AG04449 (cell line): ENCODE data around the gene ZCCHC10.
A peak's percentile ranks its signal among the peaks of the same experiment; 100 is the strongest.
"Not testable (repeated sequence)": the region's sequence is repeated elsewhere in the genome, so short reads cannot be mapped to it uniquely, and the experiment has no call there.

Experiments used
- CTCF ChIA-PET: fragments of 350-600 bp; formaldehyde crosslinking; extraction: SDS; loops from one replicate; lab custom pipeline; 2021; ENCODE audit warnings: antibody characterized with exemption; lab: Yijun Ruan, JAX
- POLR2A ChIA-PET: fragments of 400-600, 350-600 bp; formaldehyde crosslinking; extraction: SDS; loops from one replicate; lab custom pipeline; 2020; ENCODE audit warnings: antibody characterized with exemption, inconsistent platforms; lab: Yijun Ruan, JAX
- DNase-seq: peaks from one replicate; pipeline ENCODE4 v3.0.0-alpha.2; 2010; ENCODE audit warnings: low read depth, low spot score
- H3K4me3 ChIP-seq: 2 replicates; pipeline ENCODE4 v1.5.1; 2011; ENCODE audit warnings: low read depth, mild to moderate bottlenecking, control low read depth, low read length
- CTCF ChIP-seq: IDR thresholded peaks from one replicate; pipeline ENCODE4 v1.5.1; 2011; ENCODE audit warnings: mild to moderate bottlenecking, moderate library complexity, low read length, control low read depth, inconsistent platforms; ENCODE audit not compliant: insufficient read depth; ENCODE audit errors: missing control alignments

Gene ZCCHC10

GRCh38 chr5:133048993-133049725 lies 22.8 kb upstream of the ZCCHC10 start:
- CTCF ChIA-PET: no interaction called here
- no peak overlapping the region for H3K4me3 ChIP-seq
- POLR2A ChIA-PET: no interaction called here
- peak; percentile 52 for DNase-seq
- TF ChIP-seq CTCF: no peak

GRCh38 chr5:133047404-133047803 lies 21.1 kb upstream of the ZCCHC10 start:
- CTCF ChIA-PET: no interaction called here
- no peak for TF ChIP-seq CTCF
- H3K4me3 ChIP-seq: no peak overlapping the region
- POLR2A ChIA-PET: no interaction called here
- no peak for DNase-seq

GRCh38 chr5:133046560-133046959 lies 20.2 kb upstream of the ZCCHC10 start:
- CTCF ChIA-PET, POLR2A ChIA-PET, DNase-seq, H3K4me3 ChIP-seq: not testable (repeated sequence)

- POLR2A ChIA-PET: no interaction called here
- TF ChIP-seq CTCF: no peak
- no peak overlapping the region for H3K4me3 ChIP-seq
- CTCF ChIA-PET: interaction anchor here (0.6 kb wide), 1 partner anchor 15 kb away, joined by 3 read pairs; no protein-coding TSS in a partner anchor
- DNase-seq: no peak
Measured at GRCh38 chr5:133041910-133042309, 15.6 kb upstream of the ZCCHC10 start.

GRCh38 chr5:133041157-133041784 lies 14.9 kb upstream of the ZCCHC10 start:
- ChIA-PET POLR2A (no interaction called here), CTCF (interaction anchor here (0.6 kb wide), 1 partner anchor 14 kb away, joined by 3 read pairs; no protein-coding TSS in a partner anchor)
- TF ChIP-seq CTCF: no peak
- DNase-seq: no peak
- no peak overlapping the region for H3K4me3 ChIP-seq

- DNase-seq, H3K4me3 ChIP-seq, CTCF ChIA-PET, POLR2A ChIA-PET: not testable (repeated sequence)
Measured at GRCh38 chr5:133036677-133037076, 10.3 kb upstream of the ZCCHC10 start.

- no peak overlapping the region for H3K4me3 ChIP-seq
- ChIA-PET CTCF (no interaction called here), POLR2A (no interaction called here)
- no peak for TF ChIP-seq CTCF
- no peak for DNase-seq
Measured at GRCh38 chr5:133035224-133035623, 8.9 kb upstream of the ZCCHC10 start.
